PC-9 (cell line): ENCODE data around the gene KLHL42.

ENCODE experiments used
- EZH2 ChIP-seq: fragments of 200-600 bp; sonication (generic); IDR thresholded peaks from 2 replicates; pipeline ENCODE4 v1.8.0; 2017; ENCODE audit warnings: antibody characterized with exemption, low read depth
- TF ChIP-seq, protein P1 (sequence below): fragments of 200-600 bp; sonication (generic); conservative IDR thresholded peaks from 2 replicates; pipeline ENCODE4 v1.6.1; 2017; ENCODE audit warnings: mixed run types, antibody characterized with exemption, mild to moderate bottlenecking, moderate library complexity

DNA sequence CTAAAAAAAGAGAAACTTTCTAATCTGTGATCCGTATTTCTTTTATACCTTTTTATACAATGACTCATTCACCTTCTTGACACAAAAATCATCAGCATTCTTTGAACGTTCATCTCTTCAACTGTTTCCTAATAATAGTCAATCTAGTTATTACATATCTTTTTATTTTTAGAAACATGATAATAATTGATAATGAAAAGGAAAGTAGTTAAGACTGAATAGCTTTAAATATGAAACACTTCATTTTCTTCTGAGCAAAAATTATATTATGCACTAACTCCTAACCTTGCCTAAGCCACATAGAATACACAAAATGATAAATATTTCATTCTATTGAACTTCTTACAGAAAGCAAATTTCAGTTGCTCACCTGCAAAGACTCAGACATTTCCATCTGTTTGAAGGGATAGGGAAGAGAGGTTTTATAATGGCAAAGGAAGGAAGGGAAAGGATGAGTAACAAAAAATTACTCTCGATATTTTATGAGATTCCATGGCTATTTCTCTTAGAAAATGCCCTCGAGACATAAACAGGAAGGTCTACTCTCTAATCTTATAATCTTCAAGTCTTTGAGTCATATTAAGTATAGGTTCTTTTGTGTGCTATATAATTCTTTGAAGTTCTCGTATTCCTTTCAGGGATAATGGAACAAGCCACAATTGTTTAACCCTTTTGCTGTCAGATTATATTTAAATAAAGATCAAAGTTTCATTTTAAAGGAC lies 7.5 kb upstream of the KLHL42 start:
- TF ChIP-seq, protein P1, sequence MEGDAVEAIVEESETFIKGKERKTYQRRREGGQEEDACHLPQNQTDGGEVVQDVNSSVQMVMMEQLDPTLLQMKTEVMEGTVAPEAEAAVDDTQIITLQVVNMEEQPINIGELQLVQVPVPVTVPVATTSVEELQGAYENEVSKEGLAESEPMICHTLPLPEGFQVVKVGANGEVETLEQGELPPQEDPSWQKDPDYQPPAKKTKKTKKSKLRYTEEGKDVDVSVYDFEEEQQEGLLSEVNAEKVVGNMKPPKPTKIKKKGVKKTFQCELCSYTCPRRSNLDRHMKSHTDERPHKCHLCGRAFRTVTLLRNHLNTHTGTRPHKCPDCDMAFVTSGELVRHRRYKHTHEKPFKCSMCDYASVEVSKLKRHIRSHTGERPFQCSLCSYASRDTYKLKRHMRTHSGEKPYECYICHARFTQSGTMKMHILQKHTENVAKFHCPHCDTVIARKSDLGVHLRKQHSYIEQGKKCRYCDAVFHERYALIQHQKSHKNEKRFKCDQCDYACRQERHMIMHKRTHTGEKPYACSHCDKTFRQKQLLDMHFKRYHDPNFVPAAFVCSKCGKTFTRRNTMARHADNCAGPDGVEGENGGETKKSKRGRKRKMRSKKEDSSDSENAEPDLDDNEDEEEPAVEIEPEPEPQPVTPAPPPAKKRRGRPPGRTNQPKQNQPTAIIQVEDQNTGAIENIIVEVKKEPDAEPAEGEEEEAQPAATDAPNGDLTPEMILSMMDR = no peak
- TF ChIP-seq EZH2 = no peak
